B cell (primary cell): ENCODE measurements around the gene ZNF672. TPM values are rescaled to one million over a fixed set of nuclear protein-coding genes. Genes with fewer than 3 reads are reported as not detected.

Experiments
- ATAC-seq: fragments of 200-7000 bp; cut with Tn5 transposase; one replicate; pipeline ENCODE4 v1.10.0; 2021; ENCODE audit warnings: low read depth, mild to moderate bottlenecking, moderate number of reproducible peaks, moderate library complexity
- CTCF ChIA-PET: fragments of 350-600 bp; sonication (Branson Sonifier 250); formaldehyde crosslinking; loops from one replicate; lab custom pipeline; 2021; ENCODE audit warnings: antibody characterized with exemption, inconsistent platforms; lab: Charles Lee
- POLR2A ChIA-PET: fragments of 350-600 bp; sonication (Branson Sonifier 250); formaldehyde crosslinking; loops from one replicate; lab custom pipeline; 2021; ENCODE audit warnings: antibody characterized with exemption; lab: Charles Lee
- DNase-seq: peaks from one replicate; pipeline ENCODE4 v3.0.0; 2013
- H2AFZ ChIP-seq: 2 replicates; pipeline ENCODE4 v1.6.1; 2012; ENCODE audit warnings: mild to moderate bottlenecking, low read depth, low read length; ENCODE audit not compliant: insufficient read depth, poor library complexity, severe bottlenecking
- H3K27ac ChIP-seq, 2 donors: 1 replicate in 1 of 2; 2 replicates in 1 of 2; pipeline ENCODE4 v1.5.1; 2012 to 2013; ENCODE audit warnings: low read length in 2 of 2, mild to moderate bottlenecking in 2 of 2, moderate library complexity in 1 of 2
- H3K27me3 ChIP-seq, 4 experiments: fragments of 200-600 bp in 1 of 4; sonication (generic) in 1 of 4; replicated peaks in 1 of 4; 1 replicate in 2 of 4; 2 replicates in 2 of 4; pipeline versions ENCODE4 v1.6.1 to v1.7.0; 2013 to 2016; ENCODE audit warnings: low read length in 3 of 4, mild to moderate bottlenecking in 2 of 4, mixed read lengths in 1 of 4, moderate library complexity in 1 of 4; ENCODE audit not compliant: insufficient read depth in 4 of 4, control insufficient read depth in 3 of 4; ENCODE audit errors: control extremely low read depth in 1 of 4
- H3K36me3 ChIP-seq, 2 experiments: replicated peaks in 1 of 2; 1 replicate in 1 of 2; 2 replicates in 1 of 2; pipeline versions ENCODE4 v1.6.1 to v1.7.1; 2013; ENCODE audit warnings: low read length in 1 of 2; ENCODE audit not compliant: insufficient read depth in 2 of 2, control insufficient read depth in 1 of 2; ENCODE audit errors: control extremely low read depth in 1 of 2, extremely low read depth in 1 of 2
- H3K4me1 ChIP-seq, 2 donors: fragments of 200-600 bp in 1 of 2; sonication (generic) in 1 of 2; 1 replicate in 1 of 2; 2 replicates in 1 of 2; pipeline versions ENCODE4 v1.5.1 to v1.6.1; 2013 to 2017; ENCODE audit warnings: low read length in 2 of 2; ENCODE audit not compliant: control insufficient read depth in 2 of 2, insufficient read depth in 2 of 2
- H3K4me2 ChIP-seq: replicated peaks from 2 replicates; pipeline ENCODE3; 2012; ENCODE audit warnings: mild to moderate bottlenecking, low read depth, low read length; ENCODE audit not compliant: poor library complexity, severe bottlenecking
- H3K4me3 ChIP-seq, 5 experiments: fragments of 200-600 bp in 1 of 5; sonication (generic) in 1 of 5; 1 replicate in 3 of 5; 2 replicates in 2 of 5; pipeline versions ENCODE4 v1.5.1 to v1.7.0; 2011 to 2016; ENCODE audit warnings: low read length in 4 of 5, mild to moderate bottlenecking in 4 of 5, low read depth in 2 of 5, control low read depth in 1 of 5, moderate library complexity in 1 of 5; ENCODE audit not compliant: insufficient read depth in 1 of 5; ENCODE audit errors: control extremely low read depth in 1 of 5, extremely low read depth in 1 of 5
- H3K79me2 ChIP-seq: fragments of 200-600 bp; sonication (generic); one replicate; pipeline ENCODE4 v1.6.0; 2016; ENCODE audit warnings: low read length; ENCODE audit not compliant: control insufficient read depth, insufficient read depth
- H3K9ac ChIP-seq: fragments of 200-600 bp; sonication (generic); 2 replicates; pipeline ENCODE4 v1.6.1; 2017; ENCODE audit warnings: mild to moderate bottlenecking, low read length, moderate library complexity
- H3K9me3 ChIP-seq, 3 donors: one replicate each; pipeline versions ENCODE4 v1.6.1 to v1.7.1; 2013; ENCODE audit warnings: low read length in 2 of 3; ENCODE audit not compliant: control insufficient read depth in 2 of 3, insufficient read depth in 1 of 3; ENCODE audit errors: control extremely low read depth in 1 of 3
- H4K20me1 ChIP-seq: 2 replicates; pipeline ENCODE4 v1.6.0; 2012; ENCODE audit warnings: mild to moderate bottlenecking, low read length; ENCODE audit not compliant: insufficient read depth, control insufficient read depth, poor library complexity, severe bottlenecking
- H3K27ac Mint-ChIP-seq: one replicate; pipeline ENCODE4 v1.8.0; 2021; ENCODE audit warnings: mixed read lengths
- H3K27me3 Mint-ChIP-seq: one replicate; pipeline ENCODE4 v1.8.0; 2021; ENCODE audit warnings: mixed read lengths
- H3K4me1 Mint-ChIP-seq: one replicate; pipeline ENCODE4 v1.8.0; 2021; ENCODE audit warnings: mixed read lengths
- H3K4me3 Mint-ChIP-seq: one replicate; pipeline ENCODE4 v1.8.0; 2021; ENCODE audit warnings: mixed read lengths
- H3K9me3 Mint-ChIP-seq: one replicate; pipeline ENCODE4 v1.8.0; 2022; ENCODE audit warnings: mixed read lengths; ENCODE audit not compliant: insufficient read depth
- EZH2 ChIP-seq: IDR thresholded peaks from 2 replicates; pipeline ENCODE4 v1.6.1; 2012; ENCODE audit warnings: borderline replicate concordance, low read depth, mild to moderate bottlenecking, moderate library complexity, low read length; ENCODE audit not compliant: insufficient read depth, poor library complexity, severe bottlenecking
- WGBS: methylation state at CpG from one replicate; pipeline ENCODE4 v1.1.5; 2013; ENCODE audit warnings: missing lambda C conversion rate; ENCODE audit not compliant: insufficient coverage; 5-methylcytosine and 5-hydroxymethylcytosine counted together
- intact Hi-C: fragments of 100-400 bp; cut with micrococcal nuclease; formaldehyde crosslinking; loops from one replicate; pipeline ENCODE4 v1.10.0; 2022
- polyA plus RNA-seq: library from polyadenylated mRNA; depleted of rRNA; stranded (reverse); fragments of >200 nt; gene quantifications from 2 replicates; pipeline ENCODE4 v1.2.3, GENCODE V29; 2012
- total RNA-seq, 2 donors: library from RNA; stranded (reverse); fragments of 120-200 nt in 1 of 2; gene quantifications; 1 replicate in 1 of 2; 2 replicates in 1 of 2; pipeline versions ENCODE4 v1.2.3 to v1.2.4, GENCODE V29; 2013 to 2022
- TF ChIP-seq, protein P1 (sequence below): fragments of 200-600 bp; IDR thresholded peaks from one replicate; pipeline ENCODE4 v1.8.0; 2022; ENCODE audit warnings: antibody characterized with exemption, mild to moderate bottlenecking

The ZNF672 gene
- total and polyA plus RNA-seq, 2 donors (not counting 1 experiment from before 2014, with no cell fraction given): 46.4 to 56.3 TPM

- POLR2A ChIA-PET: interaction anchor here (0.6 to 2.8 kb wide), 10 partner anchors 14 to 494 kb away, joined by 4 to 88 read pairs (median 9); partner anchors contain the start of genes PGBD2, SH3BP5L and ZNF672
- Mint-ChIP-seq H3K9me3 (no peaks in the 10 kb centered on the region), H3K4me1 (peaks cover 58% of the 10 kb centered on the region), H3K4me3 (peak within 1 kb of the TSS; percentile 95), H3K27me3 (no peaks in the 10 kb centered on the region), H3K27ac (peak within 1 kb of the TSS; percentile 98)
- Histone ChIP-seq H3K79me2 (peaks cover 14% of the 10 kb centered on the region), H2AFZ (peak within 1 kb of the TSS; percentile 74), H3K36me3 (peaks cover 0 to 5% of the 10 kb centered on the region in 2 experiments), H3K27me3 (no peaks in the 10 kb centered on the region), H3K4me2 (peak within 1 kb of the TSS; percentile 88), H4K20me1 (no peaks in the 10 kb centered on the region), H3K9ac (peak within 1 kb of the TSS; percentile 81), H3K9me3 (no peaks in the 10 kb centered on the region), H3K4me1 (peaks cover 26 to 43% of the 10 kb centered on the region in 2 donors), H3K4me3 (peak within 1 kb of the TSS; percentile 60 to 85 (median 71)), H3K27ac (peak within 1 kb of the TSS; percentile 91 to 92)
- DNase-seq (peak; percentile 98), ATAC-seq (peak; percentile 86)
- WGBS: 7% methylated on average over 61 of the region's 62 CpGs
- CTCF ChIA-PET: interaction anchor here (0.5 to 5.1 kb wide), 15 partner anchors 11 to 237 kb away, joined by 3 to 64 read pairs (median 4); partner anchors contain the start of genes PGBD2, SH3BP5L and ZNF672
- TF ChIP-seq EZH2: no peak
- TF ChIP-seq, protein P1, sequence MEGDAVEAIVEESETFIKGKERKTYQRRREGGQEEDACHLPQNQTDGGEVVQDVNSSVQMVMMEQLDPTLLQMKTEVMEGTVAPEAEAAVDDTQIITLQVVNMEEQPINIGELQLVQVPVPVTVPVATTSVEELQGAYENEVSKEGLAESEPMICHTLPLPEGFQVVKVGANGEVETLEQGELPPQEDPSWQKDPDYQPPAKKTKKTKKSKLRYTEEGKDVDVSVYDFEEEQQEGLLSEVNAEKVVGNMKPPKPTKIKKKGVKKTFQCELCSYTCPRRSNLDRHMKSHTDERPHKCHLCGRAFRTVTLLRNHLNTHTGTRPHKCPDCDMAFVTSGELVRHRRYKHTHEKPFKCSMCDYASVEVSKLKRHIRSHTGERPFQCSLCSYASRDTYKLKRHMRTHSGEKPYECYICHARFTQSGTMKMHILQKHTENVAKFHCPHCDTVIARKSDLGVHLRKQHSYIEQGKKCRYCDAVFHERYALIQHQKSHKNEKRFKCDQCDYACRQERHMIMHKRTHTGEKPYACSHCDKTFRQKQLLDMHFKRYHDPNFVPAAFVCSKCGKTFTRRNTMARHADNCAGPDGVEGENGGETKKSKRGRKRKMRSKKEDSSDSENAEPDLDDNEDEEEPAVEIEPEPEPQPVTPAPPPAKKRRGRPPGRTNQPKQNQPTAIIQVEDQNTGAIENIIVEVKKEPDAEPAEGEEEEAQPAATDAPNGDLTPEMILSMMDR: no peak
- intact Hi-C loops: loop anchor here (1.0 kb wide), 4 partner anchors 14 to 47 kb away; partner anchors contain the start of gene PGBD2
Measured at GRCh38 chr1:248858891-248859889, 21.2 kb downstream of the ZNF672 start, which contains the start of gene ZNF692. ZNF692 (minus strand) TSS chr1:248859085; CDS start chr1:248858309, 776 bp downstream.
